H4 (cell line): Measurements from ENCODE around the gene MAN1B1. TPM values are rescaled to one million over a fixed set of nuclear protein-coding genes. Genes with fewer than 3 reads are reported as not detected.
A peak's percentile ranks its signal among the peaks of the same experiment; 100 is the strongest.
"Not testable (repeated sequence)": the region's sequence is repeated elsewhere in the genome, so short reads cannot be mapped to it uniquely, and the experiment has no call there.

ENCODE experiments used
- DNase-seq: peaks from one replicate; pipeline ENCODE4 v3.0.0-alpha.2; 2015; ENCODE audit warnings: low spot score
- total RNA-seq: library from RNA; depleted of rRNA; stranded (reverse); fragments of >200 nt; shearing (Covaris generic); gene quantifications from 2 replicates; pipeline ENCODE4 v1.2.3, GENCODE V29; 2014

Gene MAN1B1
- total RNA-seq, 1 experiment from 2014 or later, result 38.6 TPM

DNA sequence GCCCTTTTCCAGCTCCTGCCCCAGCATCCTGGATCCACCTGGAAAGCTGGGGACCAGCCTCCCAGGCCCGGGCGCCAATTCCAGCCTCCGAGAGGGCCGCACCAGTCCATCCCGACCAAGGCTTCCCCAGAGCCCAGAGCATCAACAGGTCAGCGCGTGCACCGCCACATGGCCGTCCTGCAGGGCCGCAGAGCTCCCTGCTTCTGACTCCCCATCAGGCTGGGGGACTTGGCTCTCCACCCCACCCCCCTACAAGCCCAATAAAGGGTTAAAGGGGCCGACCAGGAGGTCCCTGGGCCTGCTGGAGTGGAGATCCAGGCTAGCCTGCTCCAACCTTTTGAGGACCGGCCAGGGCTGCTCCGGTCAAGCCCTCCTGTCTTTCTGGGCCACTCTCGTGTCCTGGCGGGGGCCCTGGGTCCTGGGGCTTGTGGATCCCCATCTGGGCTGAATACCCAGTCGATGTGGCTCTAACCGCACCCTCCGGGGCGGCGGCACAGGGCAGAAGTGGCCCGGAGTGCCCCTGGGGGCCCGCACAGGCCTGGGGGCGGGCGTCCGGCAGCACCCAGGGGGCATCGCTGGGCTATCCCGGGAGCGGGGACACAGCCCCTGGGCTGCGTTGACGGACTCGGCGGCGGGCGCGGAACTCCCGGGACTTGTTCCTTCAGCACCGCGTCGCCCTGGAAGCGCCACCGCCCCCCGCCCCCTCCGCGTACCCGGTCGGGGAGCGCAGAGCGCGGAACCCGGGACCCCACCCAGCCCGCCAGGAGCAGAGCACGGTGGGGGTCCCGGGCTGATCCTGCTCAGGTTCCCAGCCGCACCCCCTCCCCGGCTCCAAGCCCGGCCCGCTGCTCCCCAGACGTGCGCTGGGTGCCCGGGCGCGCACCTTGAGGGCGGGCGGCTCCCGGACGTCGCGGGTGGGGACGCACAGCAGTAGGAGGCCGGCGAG is 33.5 kb upstream of the MAN1B1 start:
- DNase-seq, result no peak

DNA sequence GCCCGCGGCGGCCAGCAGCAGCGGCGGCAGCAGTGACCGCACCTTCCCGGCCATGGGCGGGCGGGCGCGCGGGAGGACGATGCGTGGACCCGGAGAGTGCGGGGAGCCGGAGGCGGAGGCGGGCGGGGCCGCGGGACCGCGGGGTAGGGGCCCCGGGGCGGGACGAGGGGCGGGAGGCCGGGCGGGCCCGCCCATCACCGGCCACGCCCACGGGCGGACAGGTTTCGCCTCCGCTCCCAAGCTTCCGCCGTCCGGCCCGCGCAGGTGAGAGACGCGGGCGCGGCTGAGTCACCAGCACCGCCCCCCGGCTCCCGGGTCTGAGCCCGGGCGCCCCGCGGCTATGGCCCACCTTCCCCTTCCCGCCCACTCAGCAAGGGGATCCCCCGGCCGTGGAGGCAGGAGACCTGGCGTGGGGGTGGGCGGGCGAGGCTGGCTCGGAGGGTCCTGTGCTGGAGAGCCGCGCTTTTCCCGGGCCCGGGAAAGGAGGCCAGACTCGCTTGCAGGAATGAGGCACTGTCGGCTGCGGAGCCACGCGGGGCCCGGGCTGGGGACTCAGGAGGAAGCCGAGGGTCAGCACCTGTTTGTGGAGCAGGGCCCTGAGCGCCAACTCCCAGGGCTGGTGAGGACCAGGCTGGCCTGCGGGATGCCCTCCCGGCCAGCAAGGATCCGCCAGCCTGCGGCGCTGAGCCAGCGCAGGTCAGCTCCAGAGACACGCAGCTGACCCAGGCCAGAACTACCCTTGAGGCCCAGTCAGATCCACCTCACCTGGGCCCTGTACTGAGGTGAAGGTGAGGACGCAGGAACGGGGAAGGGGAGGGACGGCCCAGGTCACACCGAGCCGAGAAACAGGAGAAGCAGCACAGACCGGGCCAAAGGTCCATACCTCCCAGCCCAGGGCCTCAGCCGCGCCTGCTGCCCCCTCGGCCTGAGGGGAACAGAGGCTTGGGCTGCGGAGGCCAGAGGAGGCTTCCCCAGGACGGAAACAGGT is 32.5 kb upstream of the MAN1B1 start, which contains the start of gene ENTPD2:
Gene ENTPD2, minus strand, starts transcription at position 118 of the 988 bp plus-strand sequence. Its CDS starts 64 bp downstream, at position 54.
- DNase-seq, result no peak

DNA sequence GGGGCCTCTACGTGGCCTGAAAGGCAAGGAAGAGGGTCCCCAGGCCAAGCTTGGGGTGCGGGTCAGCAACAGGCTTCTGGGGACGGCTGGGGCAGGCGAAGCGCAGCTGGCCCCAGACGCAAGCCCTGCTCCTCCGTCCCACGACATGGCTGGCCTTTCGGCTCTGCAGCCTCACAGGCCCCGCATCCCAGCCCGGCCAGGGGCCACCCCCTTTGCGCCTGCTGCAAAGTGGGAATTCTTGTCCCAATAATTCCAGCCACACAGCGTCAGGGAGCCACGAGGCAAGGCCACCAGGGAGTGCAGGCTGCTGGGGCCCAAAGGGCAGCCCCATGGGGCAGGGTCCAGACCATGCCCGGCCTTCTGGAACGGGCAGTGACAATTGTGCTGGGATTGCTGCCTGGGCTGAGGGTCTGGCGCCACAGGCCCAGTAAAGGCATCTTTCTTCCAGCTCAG is 31.8 kb upstream of the MAN1B1 start:
- DNase-seq, result no peak

DNA sequence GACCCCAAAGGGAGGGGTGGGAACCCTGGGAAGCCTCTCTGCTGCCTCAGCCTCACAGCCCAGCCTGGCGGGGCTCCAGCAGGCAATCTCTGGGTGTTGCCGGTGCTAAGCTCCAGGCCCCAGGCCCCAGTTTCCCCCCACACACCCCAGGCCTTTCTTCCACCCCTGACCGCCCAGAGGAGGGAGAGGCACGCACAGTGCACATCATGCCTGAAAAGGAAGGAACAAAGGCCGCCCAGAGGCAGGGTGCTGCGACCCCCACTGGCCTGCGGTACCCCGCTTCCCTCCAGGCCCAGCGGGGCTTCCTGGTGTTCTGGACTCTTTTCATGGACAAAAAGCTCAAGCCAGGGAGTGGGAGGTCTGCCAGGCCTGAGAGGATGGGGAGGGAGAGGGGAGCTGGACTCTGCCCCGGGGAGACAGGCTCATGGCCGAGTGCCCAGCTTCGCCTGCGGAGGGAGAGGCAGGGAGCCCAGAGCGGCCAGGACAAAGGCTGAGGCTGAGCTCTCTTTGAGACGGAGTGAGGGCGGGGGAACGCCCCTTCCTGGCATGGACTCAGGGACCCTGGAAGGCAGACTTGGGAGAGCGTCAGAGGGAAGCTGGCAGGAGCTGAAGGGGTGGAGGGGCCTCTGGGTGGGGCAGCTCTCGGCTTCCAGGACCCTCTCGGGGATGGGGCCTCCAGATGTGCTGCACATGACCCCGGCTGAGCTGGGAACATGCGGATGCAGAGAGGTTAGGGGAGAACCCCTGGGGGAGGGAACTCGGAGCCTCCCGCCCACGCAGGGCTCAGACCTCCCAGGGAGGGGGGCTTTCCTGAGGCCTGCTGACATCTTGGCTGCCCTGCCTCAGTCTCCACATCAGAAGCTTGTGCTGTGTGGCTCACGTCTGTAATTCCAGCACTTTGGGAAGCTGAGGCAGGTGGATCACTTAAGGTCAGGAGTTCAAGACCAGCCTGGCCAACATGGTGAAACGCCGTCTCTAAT is 31.1 kb upstream of the MAN1B1 start:
- peak; percentile 42 for DNase-seq

DNA sequence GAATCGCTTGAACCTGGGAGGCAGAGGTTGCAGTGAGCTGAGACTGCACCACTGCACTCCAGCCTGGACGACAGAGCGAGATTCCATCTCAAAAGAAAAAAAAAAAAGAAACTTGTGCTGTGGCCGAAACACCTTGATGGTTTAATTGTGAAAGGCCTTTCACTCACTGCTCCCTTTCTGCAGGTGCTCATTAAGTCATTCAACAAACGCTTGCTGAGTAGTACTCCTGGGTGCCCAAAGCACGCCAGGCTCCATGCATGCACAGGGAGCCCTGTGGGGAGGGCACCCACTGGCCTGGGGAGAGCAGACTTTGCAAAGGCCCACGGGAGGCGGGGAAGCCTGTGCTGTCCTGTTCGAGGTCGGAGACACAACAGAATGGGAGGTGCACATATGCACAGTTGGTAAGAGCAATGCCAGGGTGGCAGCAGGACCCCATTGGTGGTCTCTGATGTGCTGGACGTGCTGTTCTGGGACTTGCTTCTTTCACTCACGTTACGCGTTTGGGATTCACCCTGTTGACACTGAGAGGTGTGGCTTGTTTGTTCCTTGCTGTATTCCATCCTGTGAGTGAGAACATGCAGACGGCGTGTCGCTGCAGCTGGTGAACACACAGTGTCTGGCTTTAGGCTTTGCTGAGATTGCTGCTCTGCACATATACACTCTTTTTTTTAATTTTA is 29.9 kb upstream of the MAN1B1 start:
- no peak for DNase-seq

DNA sequence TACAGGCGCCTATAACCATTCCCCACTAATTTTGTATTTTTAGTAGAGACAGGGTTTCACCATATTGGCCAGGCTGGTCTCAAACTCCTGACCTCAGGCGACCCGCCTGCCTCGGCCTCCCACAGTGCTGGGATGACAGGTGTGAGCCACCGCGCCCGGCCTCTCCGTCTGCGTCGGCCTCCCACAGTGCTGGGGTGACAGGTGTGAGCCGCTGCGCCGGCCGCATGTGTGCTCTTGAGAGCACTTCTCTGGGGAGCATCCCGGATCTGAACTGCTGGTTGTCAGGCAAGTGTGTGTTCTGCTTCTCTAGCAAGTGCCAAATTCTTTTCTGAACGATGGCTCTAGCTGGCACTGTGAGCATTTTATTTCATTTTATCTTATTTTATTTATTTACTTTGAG is 29.2 kb upstream of the MAN1B1 start:
- no peak for DNase-seq

DNA sequence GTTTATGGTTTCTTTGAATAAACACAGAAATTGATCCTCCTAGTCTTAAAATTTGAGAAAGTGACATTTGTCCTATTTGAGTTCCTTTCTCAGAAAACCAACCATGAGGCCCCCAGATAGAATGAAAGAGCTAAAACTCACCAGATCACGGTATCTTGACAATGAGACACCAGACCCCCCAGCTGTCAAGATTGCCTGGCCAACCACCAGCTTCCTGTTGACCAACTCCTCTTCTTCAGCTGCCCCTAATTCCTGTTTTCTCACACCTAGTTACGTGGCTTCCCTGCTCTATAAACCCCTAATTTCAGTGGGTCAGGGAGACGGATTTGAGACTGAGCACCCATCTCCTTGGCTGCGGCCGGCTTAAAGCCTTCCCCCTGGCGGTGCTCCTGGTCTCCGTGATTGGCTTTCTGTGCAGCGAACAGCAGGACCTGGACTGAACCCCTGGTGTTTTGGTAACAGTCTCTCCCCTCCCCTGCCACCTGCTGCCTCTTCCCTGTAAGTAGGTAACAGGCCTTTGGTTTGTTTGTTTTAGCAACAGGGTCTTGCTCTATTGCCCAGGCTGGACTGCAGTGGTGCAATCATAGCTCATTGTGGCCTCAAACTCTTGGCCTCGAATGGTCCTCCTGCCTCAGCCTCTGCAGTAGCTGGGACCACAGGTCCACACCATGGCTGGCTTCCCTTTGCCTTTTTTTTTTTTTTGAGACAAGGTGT is 28.1 kb upstream of the MAN1B1 start:
- no peak for DNase-seq

DNA sequence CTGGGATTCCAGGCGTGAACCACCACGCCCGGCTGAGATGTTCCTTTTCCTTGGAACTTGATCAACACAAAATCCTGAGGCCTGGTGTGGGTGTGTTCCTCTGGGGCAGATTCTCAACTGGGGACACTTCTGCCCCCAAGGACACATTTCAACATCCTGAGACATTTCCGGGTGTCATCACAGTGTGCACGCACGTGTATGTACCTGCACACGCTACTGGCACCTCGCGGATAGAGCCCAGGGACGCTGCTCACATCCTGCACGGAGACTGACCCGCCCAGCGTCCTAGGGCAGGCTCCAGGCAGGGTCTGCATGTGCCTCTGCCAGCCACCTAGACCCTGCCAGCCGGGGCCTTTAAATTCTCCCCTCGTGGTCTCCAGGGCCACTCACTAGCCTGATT is 24.4 kb upstream of the MAN1B1 start:
- DNase-seq, result no peak

DNA sequence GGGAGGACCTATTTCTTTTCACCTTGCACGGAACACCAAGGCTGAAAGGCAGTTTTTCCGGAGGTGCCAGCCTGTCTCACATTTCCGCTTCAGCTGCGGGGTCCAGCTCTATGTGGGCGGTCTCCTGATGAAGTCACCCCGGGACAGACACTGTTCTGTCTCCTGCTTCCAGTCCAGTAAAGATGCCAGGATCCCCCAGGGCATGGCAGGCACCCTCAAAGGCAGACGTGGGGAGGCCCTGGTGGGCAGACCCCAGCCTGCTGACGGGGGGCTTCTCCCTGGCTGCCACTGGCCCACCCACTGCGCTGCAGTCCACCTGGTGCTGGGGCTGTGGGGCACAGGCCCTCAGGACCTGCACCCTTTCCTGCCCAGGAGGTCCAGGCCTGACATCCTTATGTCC is 24.0 kb upstream of the MAN1B1 start:
- DNase-seq, result not testable (repeated sequence)

DNA sequence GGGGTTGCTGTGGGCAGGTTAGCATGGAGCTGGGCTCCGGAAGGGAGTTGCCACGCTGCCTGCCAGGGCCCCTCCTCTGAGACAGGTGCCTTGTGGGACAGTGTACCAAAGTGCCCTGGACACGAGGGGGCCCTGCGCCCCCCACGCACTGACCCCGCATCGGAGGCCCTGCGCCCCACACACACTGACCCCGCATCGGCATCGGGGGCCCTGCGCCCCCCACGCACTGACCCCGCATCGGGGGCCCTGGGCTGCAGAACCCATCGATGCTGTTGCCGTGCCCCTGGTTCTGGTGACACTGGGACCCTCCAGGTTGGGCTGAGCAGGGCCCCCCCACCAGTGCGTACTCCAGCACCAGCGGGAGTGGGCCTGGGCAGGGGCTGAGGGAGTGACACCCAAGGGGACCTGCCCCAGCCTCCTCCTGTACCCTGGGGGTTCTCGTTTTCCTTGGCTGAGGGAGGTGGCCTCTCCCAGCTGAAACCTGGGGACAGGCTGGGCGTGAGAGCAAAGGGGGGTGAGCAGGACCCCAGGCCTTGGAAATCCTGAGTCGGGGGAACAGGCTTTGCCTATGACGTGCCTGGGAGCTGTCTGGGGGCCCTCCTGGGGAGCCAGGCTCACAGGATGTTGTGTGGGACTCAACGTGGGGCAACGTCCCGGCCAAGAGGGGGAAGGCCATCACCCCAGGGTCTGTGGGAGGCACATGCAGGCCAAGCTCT is 23.3 kb upstream of the MAN1B1 start:
- DNase-seq, result no peak

DNA sequence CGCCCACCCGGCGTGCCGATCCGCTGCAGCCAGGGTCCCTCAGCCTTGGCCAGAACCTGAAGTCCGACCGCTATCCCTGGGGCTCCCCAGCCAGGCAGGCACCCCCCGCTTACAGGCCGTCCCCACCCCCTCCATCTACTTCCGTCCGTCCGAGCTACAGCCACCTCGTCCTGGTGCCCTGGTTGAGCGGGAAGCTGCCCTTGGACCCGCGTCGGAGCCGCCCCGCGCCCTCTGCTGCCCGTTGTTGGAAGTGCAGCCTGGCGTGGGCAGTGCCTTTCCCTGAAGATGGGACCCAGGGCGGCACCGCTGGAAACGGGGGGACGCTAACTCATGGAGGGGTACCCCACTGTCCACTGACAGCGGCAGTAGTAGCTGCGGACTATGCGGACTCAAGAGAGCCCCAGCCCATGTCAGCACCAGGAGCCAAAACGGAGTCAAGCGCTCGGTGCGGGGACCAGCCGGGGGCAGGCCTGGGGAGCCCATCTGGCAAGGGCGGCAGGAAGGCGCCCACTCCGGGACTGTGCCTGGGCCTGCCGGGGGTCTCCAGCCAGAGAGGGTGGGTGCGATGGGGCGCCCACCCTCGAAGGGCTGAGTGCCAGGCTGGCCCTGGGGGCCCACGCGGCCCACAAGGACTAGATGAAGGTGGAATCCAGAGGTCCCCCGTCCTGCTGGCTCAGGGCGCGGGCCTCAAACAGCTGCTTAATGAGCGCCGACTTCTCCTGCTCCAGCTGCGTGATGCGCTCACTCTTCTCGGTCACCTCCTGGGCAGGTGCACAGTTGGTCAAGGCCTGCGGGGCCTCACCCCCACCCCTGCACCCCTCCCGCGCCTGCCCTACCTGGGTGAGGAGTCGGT is 22.5 kb upstream of the MAN1B1 start:
- peak; percentile 43 for DNase-seq

DNA sequence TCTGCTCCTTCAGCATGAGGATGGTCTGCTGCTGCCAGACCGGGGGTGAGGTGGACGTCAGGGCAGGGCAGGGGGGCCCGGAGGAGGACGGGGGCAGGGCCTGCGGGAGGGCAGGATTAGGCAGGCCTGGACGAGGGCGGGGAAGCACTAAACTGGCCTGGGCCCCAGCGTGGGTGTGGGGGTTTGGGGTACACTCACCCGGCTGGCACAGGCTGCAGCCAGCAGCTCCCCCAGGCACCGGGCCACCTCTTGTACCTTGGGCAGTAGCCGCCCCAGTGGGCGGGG is 22.0 kb upstream of the MAN1B1 start:
- no peak for DNase-seq

DNA sequence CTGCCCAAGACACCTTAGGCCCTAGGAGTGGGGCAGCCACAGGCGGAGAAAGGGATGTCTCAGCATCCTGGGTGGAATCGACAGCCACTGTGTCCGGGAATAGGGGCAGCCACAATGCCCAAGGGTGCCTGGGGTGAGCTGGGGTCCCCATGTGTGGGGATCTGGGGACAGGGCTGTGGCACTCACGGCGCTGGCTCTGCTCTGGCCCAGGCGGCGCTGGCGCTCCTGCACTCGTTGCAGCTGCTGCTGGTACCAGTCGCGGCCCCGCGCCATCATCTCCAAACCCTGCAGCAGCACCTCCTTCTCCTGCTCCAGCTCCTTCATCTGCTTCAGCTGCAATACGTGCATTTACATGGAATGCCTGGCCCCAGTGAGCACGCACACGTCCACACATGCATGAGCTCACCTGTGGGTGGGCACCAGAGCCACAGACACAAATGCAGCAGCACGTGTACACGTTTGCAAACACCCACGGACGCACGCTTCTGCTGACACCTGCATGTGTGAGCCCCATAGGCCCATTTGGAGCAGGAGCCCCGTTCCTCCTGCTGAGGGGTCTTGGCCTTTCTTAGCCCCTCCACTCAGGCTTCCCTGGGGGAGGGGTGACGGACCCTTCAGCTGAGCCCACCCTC is 21.3 kb upstream of the MAN1B1 start:
- no peak for DNase-seq

DNA sequence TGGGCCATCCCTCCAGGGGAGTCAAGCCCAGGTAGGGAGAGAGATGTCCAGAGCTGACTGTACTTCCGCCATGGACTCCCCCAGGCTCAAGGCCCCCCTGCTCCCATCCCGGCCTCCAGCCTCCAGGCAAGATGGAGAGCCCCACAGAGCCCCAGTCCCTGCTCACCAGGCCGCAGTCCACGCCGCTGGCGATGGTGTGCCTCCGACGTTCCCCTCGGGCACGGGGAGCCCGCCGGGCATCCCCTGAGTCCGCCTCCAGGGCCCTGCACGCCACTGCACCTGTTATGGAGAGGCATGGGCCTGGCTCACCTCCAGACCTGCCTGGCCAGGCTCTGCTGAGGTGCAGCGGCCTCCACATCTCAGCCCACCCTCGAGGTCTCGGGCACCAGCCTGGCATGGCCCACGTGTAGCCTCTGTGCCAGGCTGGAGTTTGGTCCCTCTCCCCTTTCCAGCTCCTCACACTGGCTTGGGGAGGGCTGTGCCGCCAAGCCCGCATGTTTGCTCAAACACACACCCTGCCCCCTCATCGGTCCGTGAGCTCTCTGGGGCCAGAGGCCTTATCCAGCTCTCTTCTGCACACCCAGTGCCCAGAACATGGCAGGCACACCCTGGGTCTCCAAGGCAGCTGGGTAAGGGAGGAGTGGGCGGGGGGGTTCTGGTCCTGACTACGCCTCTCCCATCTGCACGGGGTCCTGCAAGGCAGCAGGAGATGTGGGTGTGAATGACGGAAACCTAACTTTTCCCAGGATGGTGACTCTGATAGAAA is 20.5 kb upstream of the MAN1B1 start:
- DNase-seq, result no peak

DNA sequence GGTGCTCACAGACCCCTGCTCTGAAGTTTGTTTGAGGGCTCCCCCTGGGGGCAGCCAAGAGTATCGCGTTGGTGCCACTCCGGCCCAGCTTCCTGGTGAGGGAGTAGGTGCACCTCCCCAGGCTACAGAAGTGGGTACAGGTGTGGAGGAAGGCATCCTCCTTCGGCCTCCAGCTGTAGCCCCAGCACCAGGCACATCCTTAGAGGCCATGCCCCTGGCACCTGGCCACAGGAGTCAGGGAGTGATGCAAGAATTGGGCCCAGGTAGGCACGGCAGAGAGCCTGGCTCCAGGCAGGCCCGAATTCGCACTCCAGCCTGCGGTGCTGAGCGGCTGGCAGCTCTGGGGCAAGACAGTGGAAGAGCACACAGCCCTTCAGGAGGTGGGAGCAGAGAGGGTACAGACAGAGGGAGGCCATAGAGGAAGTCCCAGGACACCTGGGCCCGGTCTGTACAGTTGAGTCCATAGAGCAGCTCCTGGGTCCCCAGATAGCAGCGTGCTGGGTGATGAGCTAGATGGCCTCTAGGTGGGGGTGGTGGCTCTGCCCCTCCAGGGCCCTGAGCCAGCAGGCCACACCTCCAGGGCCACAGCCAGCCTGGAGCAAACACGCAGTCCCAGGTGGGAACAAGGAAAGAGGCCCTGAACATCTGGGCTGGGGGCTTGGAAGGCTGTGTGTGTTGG is 18.8 kb upstream of the MAN1B1 start:
- DNase-seq, result peak; percentile 58
